GM19023 (cell line): ENCODE results near the gene WDR72.

ENCODE experiments used
- ATAC-seq: cut with Tn5 transposase; IDR thresholded peaks from one replicate; pipeline ENCODE4 v1.9.1; 2021; ENCODE audit warnings: mild to moderate bottlenecking, moderate library complexity; ENCODE audit not compliant: unreplicated experiment

WDR72 gene

DNA sequence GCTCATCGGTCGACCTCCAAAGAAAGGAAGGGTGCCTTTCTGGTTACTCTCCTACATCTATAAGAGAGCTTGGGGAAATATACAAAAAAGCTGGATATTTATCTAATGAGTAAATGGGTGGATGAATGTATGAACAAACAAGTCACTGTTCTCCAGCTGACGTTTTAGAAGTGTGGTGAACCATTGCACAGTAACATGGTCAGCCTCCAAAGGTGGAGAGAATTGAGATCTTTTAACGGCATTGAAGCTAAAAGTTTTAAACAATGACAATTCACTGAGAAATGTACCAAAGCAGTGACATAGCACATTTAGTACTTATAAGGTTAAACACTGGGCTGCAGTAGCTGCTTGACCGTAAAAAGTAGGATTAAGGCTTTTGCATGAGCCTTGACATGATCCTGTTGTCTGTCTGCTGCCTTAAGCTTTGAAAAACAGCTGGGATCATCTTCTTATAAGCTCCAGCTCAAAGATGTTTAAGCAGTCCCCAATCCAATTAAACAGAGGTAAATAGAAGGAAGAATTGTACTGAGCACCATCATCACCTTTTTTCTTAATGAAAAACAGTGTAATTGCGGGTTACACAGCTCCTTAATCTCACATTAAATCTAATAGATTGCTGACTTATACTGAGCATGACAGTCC lies 222.9 kb downstream of the WDR72 start:
- no peak for ATAC-seq

DNA sequence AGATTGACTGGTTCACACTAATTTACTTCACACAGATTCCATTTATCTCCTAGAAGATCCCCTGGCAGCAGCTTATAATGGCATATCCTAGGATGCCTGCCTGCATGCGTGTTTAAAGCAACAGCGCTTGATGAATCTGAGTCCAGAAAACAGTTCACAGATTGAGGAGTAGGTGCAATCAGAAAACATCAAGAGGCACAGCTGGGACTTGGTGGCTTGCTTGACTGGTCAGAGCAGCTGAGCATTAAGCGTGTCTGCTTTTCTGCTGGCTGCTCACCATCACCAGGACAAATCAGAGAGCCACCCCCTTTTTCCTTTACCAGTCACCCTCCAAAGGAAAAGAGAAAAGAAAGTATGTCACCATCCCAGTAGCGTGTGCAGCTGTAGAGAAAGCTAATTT lies 223.6 kb downstream of the WDR72 start:
- no peak for ATAC-seq

DNA sequence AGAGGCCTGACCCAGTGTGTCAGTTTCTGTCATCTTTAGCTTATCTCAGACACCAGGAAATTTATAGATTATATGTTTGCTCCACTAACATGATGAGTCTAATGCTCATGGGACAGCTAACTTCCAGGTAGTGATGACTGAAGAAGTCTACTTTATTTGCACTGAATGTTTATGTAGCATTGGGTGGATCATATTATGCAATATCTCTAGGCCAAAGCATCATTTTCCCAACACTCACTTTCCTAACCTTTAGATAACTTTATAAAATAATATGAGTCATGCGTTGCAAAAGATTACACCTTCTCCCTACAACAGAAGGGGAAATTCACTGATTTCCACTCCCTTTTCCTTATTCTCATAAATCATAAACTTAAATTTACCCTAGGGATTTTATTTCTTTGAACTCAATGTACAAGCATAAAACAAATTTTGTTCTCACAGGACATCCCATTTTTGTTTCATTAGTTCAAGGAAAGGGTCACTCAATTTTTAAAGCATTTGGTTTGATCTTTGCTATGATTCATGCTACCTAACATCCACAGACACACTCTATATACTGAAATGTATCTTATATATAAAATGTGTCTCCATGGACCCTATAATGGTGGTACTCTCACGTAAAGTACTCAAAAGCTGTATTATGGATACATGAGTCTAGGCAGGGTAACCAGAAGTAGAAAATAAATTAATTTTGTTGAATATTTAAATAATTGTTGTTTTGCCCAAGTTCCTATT lies 225.2 kb downstream of the WDR72 start:
- no peak for ATAC-seq

DNA sequence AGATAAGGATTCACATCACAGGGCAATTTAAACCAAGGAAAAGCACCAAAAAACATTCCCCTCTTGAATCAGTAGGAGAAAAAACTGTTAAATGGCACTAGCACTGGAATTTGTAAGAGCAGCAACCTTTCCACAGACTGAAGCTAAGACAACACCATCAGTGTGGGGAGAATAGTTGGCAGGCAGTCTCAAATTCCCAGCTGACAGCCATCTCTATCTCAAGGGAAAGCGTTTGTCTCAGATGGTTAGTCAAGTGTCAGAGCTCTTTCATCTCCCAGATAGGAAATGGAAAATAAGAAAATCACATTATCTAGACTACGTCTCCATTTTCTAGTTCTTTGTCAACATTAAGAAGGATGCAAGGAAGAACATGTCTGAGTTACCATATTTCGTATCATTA lies 228.7 kb downstream of the WDR72 start:
- no peak for ATAC-seq

DNA sequence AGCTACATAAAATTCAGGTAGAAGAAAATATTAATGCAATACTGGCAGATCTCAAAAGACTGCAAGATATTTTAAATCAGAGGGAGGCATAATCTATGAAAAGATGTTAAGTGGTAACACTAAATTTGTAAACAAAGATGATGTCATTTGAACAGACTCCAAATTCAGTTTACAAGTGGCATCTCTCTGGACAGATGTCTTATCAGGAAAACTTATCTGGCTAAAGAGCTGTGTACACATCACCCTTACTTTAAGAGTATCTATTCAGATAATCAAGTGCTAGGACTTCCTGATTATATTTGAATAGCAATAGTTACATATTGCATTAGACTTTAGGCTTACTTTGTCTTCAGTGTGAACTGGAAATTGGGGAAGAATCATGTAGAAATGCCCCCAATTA lies 231.5 kb downstream of the WDR72 start:
- ATAC-seq, result no peak

DNA sequence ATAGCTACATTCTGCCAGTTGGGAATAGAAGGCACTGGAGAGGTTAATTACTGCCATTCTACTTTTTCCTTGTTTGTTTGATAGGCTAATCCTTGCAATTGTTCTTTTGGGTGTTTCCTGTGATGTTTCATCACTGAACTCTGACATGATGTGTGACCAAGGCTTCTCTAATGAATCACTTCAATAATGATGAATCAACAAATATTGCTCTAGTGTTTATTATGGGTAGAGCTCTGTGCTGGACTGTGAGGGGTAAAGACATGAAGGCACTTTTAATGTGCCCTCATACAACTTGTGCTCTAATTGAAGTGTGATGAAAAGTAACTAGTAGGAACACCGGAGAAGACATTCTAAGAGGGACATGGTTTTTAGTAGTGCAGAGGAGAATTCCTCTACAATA lies 233.6 kb downstream of the WDR72 start:
- ATAC-seq, result no peak

DNA sequence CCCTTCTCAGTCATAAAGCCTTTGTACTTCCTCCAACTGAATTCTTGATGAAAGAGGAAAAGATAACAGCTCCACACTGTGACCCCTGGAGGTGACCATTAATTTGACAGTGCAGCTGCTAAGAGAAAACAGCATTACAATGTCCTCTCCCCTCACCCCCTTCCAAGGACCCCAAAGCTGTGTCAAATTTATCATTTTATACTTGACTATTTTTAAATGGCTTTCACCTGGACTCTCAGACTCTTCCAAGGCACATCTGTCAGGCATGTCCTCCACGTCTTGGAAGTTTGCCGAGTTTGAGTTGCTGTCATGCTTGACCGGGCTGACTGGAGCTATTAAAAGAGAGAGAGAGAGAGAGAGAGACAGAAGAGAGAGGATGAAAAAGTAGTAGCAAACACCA lies 236.5 kb downstream of the WDR72 start:
- no peak for ATAC-seq

DNA sequence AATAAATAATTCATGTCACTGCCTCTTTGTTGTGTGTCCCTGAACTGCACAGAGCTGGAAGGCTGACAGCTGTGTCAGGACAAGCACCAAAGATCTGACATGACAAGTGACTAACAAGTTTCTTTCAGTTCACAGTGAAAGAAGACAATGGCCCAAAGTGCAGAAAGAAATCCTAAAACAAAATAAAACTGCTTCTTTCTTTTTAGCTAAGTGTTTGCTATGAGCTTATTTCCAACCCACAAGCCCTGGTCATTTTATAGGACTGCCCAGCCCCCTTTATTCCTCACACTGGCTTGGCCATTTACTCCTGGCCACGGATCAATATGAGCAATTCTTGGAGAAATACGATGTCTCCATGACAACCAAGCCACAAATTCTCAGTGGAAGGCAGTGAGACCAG lies 238.5 kb downstream of the WDR72 start:
- no peak for ATAC-seq

DNA sequence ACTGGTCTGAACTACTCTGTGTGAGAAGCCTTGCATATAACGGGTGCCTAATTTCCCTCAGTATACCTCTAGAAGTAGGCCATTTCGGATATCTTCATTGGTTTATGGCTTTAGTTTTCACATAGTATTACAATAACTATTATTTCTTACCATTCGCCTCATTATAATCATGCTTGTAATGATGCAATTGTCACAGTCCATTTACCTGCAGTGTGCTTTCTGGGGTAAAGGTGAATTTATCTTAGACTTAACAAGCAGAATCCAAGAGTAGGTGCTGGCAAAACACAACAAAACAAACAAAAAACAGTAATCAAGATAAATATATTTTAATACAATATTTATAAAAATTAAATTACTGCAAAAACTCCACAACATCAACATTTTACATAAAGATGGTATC lies 246.0 kb downstream of the WDR72 start:
- ATAC-seq, result no peak

DNA sequence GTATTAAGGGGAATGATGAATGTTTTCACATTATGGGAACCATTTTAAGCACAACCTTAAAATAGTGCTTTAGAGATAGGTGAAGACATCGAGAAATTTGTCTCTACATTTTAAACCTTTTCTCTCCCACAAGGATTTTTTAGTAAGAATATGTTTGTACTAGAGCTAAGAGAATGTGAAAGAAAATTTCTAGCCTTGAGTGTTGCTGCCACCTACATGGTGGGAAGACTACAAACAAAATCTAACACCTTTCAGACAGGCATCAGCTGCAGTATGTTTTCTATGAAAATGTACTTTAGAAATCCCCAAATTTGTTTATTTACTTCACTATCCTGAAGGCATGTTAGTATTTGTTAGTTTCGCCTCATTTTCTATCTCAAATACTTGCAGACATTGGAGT lies 247.4 kb downstream of the WDR72 start:
- ATAC-seq, result no peak

DNA sequence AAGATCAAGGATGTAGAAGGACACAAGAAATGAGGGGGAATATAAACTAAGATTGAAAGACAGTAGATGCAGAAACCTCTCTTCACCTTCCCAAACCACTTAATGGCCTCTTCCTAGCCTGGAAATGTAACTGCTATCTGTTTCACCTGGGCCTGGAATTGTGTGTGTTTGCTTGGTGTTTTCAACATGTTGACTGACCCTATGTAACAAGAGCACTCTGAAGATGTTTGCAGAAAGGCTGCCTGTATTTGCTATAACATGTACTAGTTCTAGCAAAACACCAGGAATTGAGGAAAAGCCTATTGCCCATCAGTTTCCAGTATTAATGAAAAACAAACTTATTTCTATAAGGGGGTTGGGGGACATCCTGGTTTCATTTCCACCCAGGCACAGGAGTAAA lies 248.3 kb downstream of the WDR72 start:
- ATAC-seq, result no peak

DNA sequence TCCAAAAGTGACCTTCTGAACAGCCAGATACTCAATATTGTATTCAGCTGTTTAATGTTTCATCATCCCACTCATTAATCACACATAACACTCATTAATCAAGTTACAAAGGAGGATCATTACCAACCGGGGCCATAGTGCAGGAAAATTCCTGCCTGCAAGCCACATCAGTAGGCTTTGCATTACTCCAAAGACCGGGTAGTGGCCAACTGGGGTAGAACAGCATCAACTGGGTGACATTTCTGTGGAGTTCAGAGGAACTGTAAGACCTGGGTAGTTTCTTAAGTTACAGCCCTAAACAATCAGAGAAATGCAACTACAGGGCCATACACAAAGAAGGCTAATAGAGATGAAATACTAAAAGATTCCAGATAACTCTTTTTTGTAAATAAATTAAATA lies 253.1 kb downstream of the WDR72 start:
- no peak for ATAC-seq

DNA sequence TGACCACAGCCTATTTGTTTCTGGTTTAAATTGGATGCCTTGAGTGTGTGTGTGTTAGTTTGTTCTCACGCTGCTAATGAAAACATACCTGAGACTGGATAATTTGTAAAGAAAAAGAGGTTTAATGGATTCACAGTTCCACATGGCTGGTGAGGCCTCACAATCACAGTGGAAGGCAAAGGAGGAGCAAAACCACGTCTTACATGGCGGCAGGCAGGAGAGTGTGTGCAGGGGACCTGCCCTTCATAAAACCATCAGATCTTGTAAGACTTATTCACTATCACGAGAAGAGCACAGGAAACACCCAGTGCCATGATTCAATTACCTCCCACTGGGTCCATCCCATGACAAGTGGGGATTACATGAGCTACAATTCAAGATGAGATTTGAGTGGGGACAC lies 260.5 kb downstream of the WDR72 start:
- ATAC-seq, result no peak

DNA sequence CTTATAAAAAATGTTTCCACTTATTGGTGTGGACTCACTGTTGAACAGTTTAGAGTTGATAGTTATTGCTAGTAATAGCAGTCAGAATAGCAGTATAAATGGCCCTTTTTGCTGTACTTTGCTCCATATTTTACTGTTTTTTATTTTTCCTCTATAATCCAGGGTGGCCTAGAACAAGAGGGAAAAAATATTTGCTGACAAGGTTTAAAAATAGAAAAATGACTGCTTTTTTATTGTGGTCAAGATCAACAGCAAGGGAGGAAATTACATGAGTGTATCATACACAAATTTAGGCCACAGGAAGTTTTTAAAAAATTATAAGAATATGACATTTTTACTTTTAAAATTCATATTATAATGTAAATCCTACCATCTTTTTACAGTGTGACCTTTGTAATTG lies 269.1 kb downstream of the WDR72 start:
- ATAC-seq, result no peak

DNA sequence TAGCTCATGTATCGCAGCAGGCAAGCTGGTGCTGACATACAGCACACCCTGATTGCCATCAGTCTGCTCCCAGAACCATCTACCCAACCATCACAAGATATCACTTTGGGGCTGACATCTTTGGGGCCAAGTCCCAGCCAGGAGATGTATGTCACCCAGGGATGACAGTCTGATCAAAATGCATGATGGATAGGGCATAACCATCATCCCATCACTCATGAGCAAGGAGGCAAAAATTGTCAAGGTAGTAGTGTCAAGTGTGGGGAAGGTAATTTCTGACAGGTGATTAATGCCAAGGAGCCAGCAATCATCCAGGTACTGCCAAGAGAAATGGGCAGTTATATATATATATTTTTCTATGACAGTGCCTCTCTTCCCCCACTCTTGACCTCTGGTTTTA lies 277.4 kb downstream of the WDR72 start:
- ATAC-seq, result no peak

DNA sequence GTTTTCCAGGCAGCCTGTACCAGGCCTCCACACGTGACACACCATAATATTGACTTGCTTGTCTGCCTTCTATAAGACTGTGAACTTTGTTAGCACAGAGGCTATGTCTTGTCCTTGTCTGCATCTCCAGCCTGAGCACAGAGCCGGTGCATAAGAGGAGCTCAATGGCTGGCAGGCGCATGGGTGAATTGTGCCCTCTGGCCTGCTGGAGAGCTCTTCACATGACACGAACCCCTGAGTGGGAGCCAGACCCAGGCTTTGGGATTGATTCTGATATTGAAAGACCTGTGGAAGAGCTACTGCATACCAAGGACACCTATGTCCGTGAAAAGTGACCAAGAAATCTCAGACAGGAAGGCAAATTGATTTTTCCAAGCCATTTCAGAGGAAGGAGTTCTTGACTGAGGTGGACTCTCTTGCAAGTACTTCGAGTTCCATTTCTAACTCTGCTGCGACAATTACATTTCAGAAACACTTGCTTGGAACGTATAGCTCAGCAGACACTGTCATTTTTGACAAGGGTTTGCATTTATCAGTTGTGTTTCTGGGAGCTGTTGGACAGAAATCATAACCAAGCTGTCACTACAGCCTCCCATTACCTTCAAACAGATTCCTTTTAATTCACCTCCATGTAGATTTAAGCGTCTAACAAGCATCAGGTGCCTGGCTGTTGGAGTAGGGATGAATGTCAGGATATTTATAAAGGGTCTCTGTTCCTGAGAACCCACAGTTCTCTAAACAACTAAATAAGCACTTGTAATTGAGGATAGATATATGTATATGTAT lies 281.3 kb downstream of the WDR72 start:
- no peak for ATAC-seq

DNA sequence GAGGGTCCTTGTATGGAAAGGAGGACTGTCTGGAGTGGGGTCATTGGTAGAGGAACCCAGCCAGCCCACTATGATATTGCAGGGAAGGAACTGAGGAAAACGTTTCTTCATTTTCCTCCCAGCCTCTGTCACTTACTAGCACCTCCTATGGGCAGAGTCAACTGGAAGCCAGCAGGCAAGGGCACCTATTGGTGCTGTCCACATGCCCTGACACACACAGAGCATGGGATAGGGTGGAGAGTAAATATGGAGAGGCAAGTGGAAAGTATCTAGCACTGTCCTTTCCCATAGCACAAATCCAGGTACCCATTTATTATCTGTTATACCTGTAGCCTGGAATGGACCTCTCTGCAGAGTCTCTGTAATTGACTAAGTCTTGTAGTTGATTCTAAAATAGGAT lies 285.6 kb downstream of the WDR72 start:
- ATAC-seq, result no peak

DNA sequence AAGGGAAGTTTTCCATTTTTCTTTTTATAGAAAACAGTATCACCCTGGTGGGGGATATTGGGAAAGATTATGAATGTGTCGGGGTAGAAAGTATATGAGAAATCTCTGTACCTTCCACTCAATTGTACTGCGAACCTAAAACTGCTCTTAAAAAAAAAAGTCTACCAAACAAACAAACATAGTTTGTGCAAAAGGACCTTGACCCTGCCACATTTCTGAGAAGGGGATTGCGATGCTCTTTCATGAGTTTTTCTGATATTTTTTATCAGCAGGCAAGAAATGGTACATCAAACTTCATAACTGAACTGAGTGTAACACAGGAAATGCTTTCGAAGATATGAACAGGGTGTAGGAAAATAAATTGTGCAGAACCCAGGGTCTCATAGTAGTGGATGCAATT lies 286.0 kb downstream of the WDR72 start:
- no peak for ATAC-seq

DNA sequence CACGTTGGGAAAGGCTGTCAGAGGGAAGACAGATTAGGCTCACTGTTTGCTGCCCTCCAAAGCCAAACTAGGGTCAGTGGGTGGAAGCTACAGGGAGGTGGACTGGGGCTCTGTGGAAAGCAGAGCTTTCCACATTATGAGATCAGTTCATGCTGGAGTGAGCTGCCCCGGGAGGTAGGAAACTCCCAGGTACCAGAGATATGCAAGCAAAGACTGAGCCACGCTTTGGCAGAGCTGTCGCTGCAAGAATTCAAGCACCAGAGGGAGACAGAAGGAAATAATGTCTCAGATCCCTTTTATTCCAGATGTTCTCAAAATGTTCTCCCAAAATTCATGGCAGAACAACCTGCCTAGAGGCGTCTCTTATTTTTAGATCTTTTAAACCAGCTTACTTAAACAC lies 286.6 kb downstream of the WDR72 start:
- no peak for ATAC-seq

DNA sequence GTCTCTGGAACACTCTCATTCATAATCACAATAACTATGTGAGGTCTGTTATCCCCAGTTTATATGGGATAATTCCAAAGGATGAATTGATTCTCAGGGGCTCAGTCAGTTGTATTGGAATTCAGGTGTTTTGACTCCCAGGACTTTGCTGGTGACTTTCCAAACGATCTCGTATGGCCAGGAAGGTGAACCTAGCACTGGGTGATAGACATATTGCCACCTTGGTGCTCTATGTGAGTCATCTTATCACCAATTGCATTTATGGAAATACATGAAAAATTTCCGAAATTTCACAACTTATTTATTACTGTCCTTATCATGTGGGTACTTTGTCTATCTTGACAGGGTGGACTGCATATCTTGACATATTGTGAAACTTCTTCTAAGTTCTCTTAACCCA lies 287.3 kb downstream of the WDR72 start:
- ATAC-seq, result no peak

DNA sequence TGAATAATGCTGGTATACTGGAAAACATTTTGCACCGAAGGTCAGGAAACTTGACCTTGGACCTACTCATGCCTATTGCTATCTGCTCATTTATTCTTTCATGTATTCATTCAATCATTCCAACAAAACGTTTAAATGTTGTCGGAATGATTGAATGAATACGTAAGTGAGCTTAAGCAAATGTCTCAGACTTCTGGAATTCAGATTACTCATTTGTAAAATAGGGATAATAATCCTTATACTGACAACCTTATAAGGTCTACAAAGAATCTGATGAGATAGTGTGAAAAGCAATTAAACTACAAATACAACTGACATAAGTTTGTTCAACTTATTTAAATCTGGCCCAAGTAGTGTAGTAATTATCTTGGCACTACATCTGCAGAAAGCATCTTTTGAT lies 288.7 kb downstream of the WDR72 start:
- ATAC-seq, result no peak

DNA sequence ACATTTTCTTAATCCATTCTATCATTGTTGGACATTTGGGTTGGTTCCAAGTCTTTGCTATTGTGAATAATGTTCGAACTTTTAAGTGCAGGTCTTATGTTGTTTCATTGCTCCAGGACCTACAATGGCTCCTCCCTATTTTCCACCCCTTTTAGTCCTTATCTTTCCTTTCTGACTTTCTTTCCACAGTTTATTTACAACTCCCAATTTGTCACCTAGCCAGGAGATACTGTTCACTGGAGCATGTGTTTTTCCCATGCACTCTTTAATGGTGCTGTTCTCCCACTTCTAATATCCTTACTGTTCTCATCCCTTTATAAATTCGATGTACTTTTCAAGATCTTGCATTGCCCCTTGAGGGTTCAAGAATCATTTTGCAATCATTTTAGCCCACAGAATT lies 290.0 kb downstream of the WDR72 start:
- no peak for ATAC-seq
